GM18907 (cell line): ENCODE measurements around the gene VASP.

Experiments used
- ATAC-seq: cut with Tn5 transposase; IDR thresholded peaks from one replicate; pipeline ENCODE4 v1.9.1; 2021; ENCODE audit warnings: mild to moderate bottlenecking, moderate library complexity; ENCODE audit not compliant: unreplicated experiment

The VASP gene

GRCh38 chr19:45514376-45515051 lies 7.2 kb downstream of the VASP start:
- no peak for ATAC-seq

- no peak for ATAC-seq
Observed at GRCh38 chr19:45515081-45515624, 7.9 kb downstream of the VASP start.

GRCh38 chr19:45515807-45516401 lies 8.6 kb downstream of the VASP start:
- ATAC-seq, result no peak

GRCh38 chr19:45517238-45517637 lies 10.0 kb downstream of the VASP start:
- ATAC-seq, result no peak

- ATAC-seq, result no peak
Observed at GRCh38 chr19:45517641-45518468, 10.6 kb downstream of the VASP start.

GRCh38 chr19:45518469-45518826 lies 11.2 kb downstream of the VASP start:
- no peak for ATAC-seq

GRCh38 chr19:45522010-45522941 lies 15.0 kb downstream of the VASP start:
- ATAC-seq, result no peak

GRCh38 chr19:45523642-45524256 lies 16.5 kb downstream of the VASP start:
- peak; percentile 67 for ATAC-seq

GRCh38 chr19:45524575-45525129 lies 17.4 kb downstream of the VASP start:
- no peak for ATAC-seq

- ATAC-seq, result no peak
Observed at GRCh38 chr19:45526143-45526542, 18.9 kb downstream of the VASP start.

GRCh38 chr19:45526971-45527370 lies 19.7 kb downstream of the VASP start:
- ATAC-seq, result no peak

GRCh38 chr19:45527731-45528130 lies 20.5 kb downstream of the VASP start:
- ATAC-seq, result no peak

- ATAC-seq, result no peak
Observed at GRCh38 chr19:45528149-45528743, 21.0 kb downstream of the VASP start.

- ATAC-seq, result no peak
Observed at GRCh38 chr19:45528744-45529419, 21.6 kb downstream of the VASP start.

- ATAC-seq, result no peak
Observed at GRCh38 chr19:45529420-45529785, 22.1 kb downstream of the VASP start.

GRCh38 chr19:45531349-45531748 lies 24.1 kb downstream of the VASP start:
- ATAC-seq, result no peak

GRCh38 chr19:45539459-45539858 lies 32.2 kb downstream of the VASP start:
- no peak for ATAC-seq

GRCh38 chr19:45542234-45542668 lies 35.0 kb downstream of the VASP start:
- ATAC-seq, result no peak

GRCh38 chr19:45547211-45547770 lies 40.0 kb downstream of the VASP start:
- no peak for ATAC-seq
